Measurements from ENCODE around the gene PDE4C. TPM values are rescaled to one million over a fixed set of nuclear protein-coding genes. Genes with fewer than 3 reads are reported as not detected.

PDE4C gene
- total RNA-seq, 1 experiment from 2014 or later: 3.0 TPM

GRCh38 chr19:18249834-18250233 lies 23.6 kb upstream of the PDE4C start (continued):
- TF ChIP-seq NR3C1 (CRISPR knock-in tag; conservative IDR thresholded peaks at IDR 0.05; ENCODE audit: low read depth) (no peak), ATF6 (CRISPR knock-in tag; IDR thresholded peaks at IDR 0.05) (no peak), NFATC4 (CRISPR knock-in tag; IDR thresholded peaks at IDR 0.05) (no peak), FOXK1 (CRISPR knock-in tag; IDR thresholded peaks at IDR 0.05) (no peak), PRRX2 (CRISPR knock-in tag; IDR thresholded peaks at IDR 0.05) (no peak), ZNF219 (CRISPR knock-in tag; IDR thresholded peaks at IDR 0.05; ENCODE audit: borderline replicate concordance) (no peak), ZSCAN18 (CRISPR knock-in tag; IDR thresholded peaks at IDR 0.05) (no peak), EMX1 (CRISPR knock-in tag; IDR thresholded peaks at IDR 0.05) (no peak)

GRCh38 chr19:18245297-18245696 lies 19.1 kb upstream of the PDE4C start:
- peaks cover 9% of the 10 kb centered on the region; the same call in 1 of the 2 replicates for H3K27me3 Mint-ChIP-seq (ENCODE audit: low read depth)
- POLR2A ChIA-PET: interaction anchor here (2.0 kb wide), 1 partner anchor 12 kb away, joined by 6 read pairs; no protein-coding TSS in a partner anchor
- peaks cover 4% of the 10 kb centered on the region for H3K9me3 Mint-ChIP-seq
- TF ChIP-seq PREB (CRISPR knock-in tag; IDR thresholded peaks at IDR 0.05; ENCODE audit: borderline replicate concordance) (no peak), MLX (CRISPR knock-in tag; IDR thresholded peaks at IDR 0.05) (no peak), SMAD4 (CRISPR knock-in tag; IDR thresholded peaks at IDR 0.05) (no peak), CBFB (CRISPR knock-in tag; IDR thresholded peaks at IDR 0.05; ENCODE audit: low read depth) (no peak), GABPB1 (CRISPR knock-in tag; IDR thresholded peaks at IDR 0.05) (no peak), NR2C2 (CRISPR knock-in tag; IDR thresholded peaks at IDR 0.05) (no peak), ATF3 (CRISPR knock-in tag; conservative IDR thresholded peaks at IDR 0.05) (no peak), ERG (CRISPR knock-in tag; IDR thresholded peaks at IDR 0.05) (no peak), ZBTB21 (CRISPR knock-in tag; IDR thresholded peaks at IDR 0.05; ENCODE audit: borderline replicate concordance) (no peak), PRDM15 (CRISPR knock-in tag; IDR thresholded peaks at IDR 0.05) (no peak)
- no peak overlapping the region for H3K27ac Mint-ChIP-seq
- 0 out of 2 replicates have a peak, but pooled peaks cover 3% of the 10 kb centered on the region for H3K36me3 Mint-ChIP-seq
- peaks cover 6% of the 10 kb centered on the region for H3K4me1 Mint-ChIP-seq
- DNase-seq (ENCODE audit: low spot score) (no peak), ATAC-seq (no peak)
- H3K4me3 Mint-ChIP-seq: no peak overlapping the region
- CTCF ChIA-PET: interaction anchor here (0.5 to 2.7 kb wide), 6 partner anchors 10 to 132 kb away, joined by 3 to 14 read pairs (median 5); a partner anchor contains a TSS
